ENCODE results near the gene TECPR2.

The TECPR2 gene

GRCh38 chr14:102523569-102524450, 161.1 kb downstream of the TECPR2 start:
- TF ChIP-seq ZNF274 (IDR thresholded peaks at IDR 0.05; ENCODE audit: low read depth, low read length) = no peak
- no peak overlapping the region; the same call in 1 of the 2 replicates for H3K4me3 ChIP-seq (ENCODE audit: low read length)

- H3K4me3 ChIP-seq (ENCODE audit: low read length) = peak overlapping the region; percentile 91
- no peak for TF ChIP-seq ZNF274 (IDR thresholded peaks at IDR 0.05; ENCODE audit: low read depth, low read length)
Observed at GRCh38 chr14:102524451-102525218, 161.9 kb downstream of the TECPR2 start.

- peak overlapping the region; percentile 91 for H3K4me3 ChIP-seq (ENCODE audit: low read length)
- TF ChIP-seq ZNF274 (IDR thresholded peaks at IDR 0.05; ENCODE audit: low read depth, low read length) = no peak
Observed at GRCh38 chr14:102525219-102525928, 162.6 kb downstream of the TECPR2 start.

GRCh38 chr14:102525929-102526497, 163.3 kb downstream of the TECPR2 start:
- TF ChIP-seq ZNF274 (IDR thresholded peaks at IDR 0.05; ENCODE audit: low read depth, low read length) = no peak
- no peak overlapping the region; the same call in 1 of the 2 replicates for H3K4me3 ChIP-seq (ENCODE audit: low read length)

DNA sequence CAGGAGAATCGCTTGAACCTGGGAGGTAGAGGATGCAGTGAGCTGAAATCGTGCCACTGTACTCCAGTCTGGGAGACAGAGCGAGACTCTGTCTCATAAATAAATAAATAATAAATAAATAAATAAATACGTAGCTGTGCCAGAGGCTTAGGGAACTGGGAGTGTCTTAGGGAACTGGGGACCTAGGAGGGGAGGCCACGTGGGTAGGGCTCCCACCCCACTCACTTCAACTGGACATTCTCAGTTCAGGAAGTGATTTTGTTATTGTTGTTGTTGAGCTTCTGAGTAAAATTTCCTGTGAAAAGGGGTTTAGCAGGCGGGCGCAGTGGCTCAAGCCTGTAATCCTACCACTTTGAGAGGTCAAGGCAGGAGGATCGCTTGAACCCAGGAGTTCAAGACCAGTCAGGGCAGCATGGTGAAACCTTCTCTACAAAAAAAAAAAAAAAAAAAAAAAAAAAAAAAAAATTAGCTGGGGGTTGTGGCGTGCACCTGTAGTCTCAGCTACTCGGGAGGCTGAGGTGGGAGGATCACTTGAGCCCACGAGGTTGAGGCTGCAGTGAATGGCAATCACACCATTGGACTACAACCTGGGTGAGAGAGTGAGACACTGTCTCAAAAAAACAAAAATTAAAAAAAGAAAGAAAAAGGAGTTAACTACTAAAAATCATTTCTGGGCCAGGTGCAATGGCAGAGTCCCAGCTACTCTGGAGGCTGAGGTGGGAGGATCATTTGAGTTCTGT, 165.9 kb downstream of the TECPR2 start:
- no peak for TF ChIP-seq ZNF274 (IDR thresholded peaks at IDR 0.05; ENCODE audit: low read depth, low read length)
- no peak overlapping the region for H3K4me3 ChIP-seq (ENCODE audit: low read length)

GRCh38 chr14:102530828-102531478, 168.2 kb downstream of the TECPR2 start:
- TF ChIP-seq ZNF274 (IDR thresholded peaks at IDR 0.05; ENCODE audit: low read depth, low read length) = no peak
- no peak overlapping the region for H3K4me3 ChIP-seq (ENCODE audit: low read length)

DNA sequence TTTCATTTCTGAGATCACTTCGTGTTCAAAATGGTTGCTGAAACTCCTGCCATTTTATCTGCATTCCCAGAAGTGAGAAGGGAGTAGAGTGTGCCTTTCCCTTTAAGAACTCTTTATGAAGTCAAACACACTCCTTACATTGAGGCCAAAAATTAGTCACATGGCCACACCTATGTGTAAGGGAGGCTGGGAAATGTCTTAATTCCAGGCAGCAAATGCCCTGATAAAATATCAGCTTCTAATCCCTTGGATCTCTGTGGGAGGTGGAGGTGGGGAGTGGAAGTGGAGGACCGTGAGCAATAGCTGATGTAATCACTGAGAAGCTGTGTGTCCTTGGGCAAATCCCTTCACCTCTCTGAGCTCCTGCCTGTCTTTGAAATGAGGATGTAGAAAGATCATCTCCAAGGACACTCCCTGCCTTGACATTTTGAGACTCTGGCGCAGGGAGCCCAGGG, 169.5 kb downstream of the TECPR2 start:
- H3K4me3 ChIP-seq (ENCODE audit: low read length) = no peak overlapping the region
- no peak for TF ChIP-seq ZNF274 (IDR thresholded peaks at IDR 0.05; ENCODE audit: low read depth, low read length)

- no peak for TF ChIP-seq ZNF274 (IDR thresholded peaks at IDR 0.05; ENCODE audit: low read depth, low read length)
- H3K4me3 ChIP-seq (ENCODE audit: low read length) = no peak overlapping the region
Observed at GRCh38 chr14:102537981-102538601, 175.3 kb downstream of the TECPR2 start.

DNA sequence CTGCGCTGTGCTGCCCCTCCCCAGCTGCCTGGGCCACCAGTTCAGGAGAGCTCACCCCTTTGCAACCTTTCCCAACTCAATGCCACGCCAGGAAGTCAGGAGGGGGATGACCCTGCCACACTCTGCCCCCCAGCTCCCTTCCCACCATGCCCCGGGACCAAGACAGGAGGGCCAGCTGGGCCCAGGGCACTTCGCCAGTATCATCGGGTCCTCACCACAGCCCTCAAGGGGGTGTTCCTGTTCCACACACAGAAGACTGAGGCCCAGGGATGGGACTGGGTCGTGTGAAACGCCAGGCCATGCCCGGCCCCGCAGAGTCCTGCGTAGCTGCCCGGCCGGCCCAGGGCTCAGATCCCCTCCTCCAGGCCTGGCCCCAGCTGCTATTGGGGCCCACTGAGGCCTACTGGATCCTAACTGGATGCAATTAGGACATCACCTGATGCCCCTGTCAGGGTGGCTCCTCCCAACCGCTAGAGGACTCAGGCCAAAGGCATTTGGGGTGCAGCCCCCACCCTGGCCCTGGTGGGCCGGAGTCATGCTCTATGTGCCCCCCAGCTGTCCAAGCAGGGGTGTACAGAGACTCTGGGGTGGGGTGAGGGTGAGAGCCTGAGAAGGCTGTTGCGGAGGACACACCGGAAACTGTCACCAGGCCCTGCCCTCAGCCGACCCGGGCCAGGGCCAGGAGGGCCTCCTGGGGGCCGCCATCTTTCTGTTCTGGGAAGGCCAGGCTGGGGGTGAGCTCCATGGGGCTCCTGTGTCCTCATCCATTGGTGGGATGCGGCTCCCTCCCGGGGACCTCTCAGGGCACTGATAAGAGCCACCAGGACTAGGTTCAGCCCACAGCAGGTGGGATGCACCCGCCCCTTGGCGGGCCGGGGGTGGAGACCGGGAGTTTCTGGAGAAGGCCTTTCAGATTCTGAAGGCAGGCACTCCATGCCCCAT, 176.1 kb downstream of the TECPR2 start:
- no peak for TF ChIP-seq ZNF274 (IDR thresholded peaks at IDR 0.05; ENCODE audit: low read depth, low read length)
- no peak overlapping the region for H3K4me3 ChIP-seq (ENCODE audit: low read length)

- no peak overlapping the region for H3K4me3 ChIP-seq (ENCODE audit: low read length)
- TF ChIP-seq ZNF274 (IDR thresholded peaks at IDR 0.05; ENCODE audit: low read depth, low read length) = no peak
Observed at GRCh38 chr14:102539544-102540314, 177.0 kb downstream of the TECPR2 start.
